Measurements from ENCODE around the gene EOMES. TPM values are rescaled to one million over a fixed set of nuclear protein-coding genes. Genes with fewer than 3 reads are reported as not detected.

The EOMES gene
- total and polyA plus RNA-seq, 12 donors = 0.10 to 1.2 (median 0.35) TPM

GRCh38 chr3:27715454-27715806 is 6.7 kb downstream of the EOMES start:
- no peak for TF ChIP-seq POLR2A (IDR thresholded peaks at IDR 0.05)
- TF ChIP-seq CTCF (IDR thresholded peaks at IDR 0.05) = no peak
- H3K9me3 ChIP-seq (replicated peaks in 1 of 3) = no peaks in the 10 kb centered on the region
- peaks cover 51% of the 10 kb centered on the region for H3K27me3 ChIP-seq
- DNase-seq = no peak
- no peak overlapping the region for H3K27ac ChIP-seq
- 9 to 15% (median 12%) methylated on average over 3 to 11 of the region's 11 CpGs for WGBS, 4 donors
- H3K36me3 ChIP-seq (replicated peaks in 1 of 2) = no peaks in the 10 kb centered on the region
- peak overlapping the region in 1 of 4 donors; percentile 31 for H3K4me3 ChIP-seq
- peaks cover 12% of the 10 kb centered on the region in 2 donors for H3K4me1 ChIP-seq (replicated peaks in 1 of 2)
- intact Hi-C loops (cut with DNase I) = no loop called here

- peak overlapping the region in 1 of 4 donors; percentile 31 for H3K4me3 ChIP-seq
- 5 to 20% (median 9%) methylated on average over 22 to 52 of the region's 52 CpGs for WGBS, 4 donors
- H3K27me3 ChIP-seq = peaks cover 48% of the 10 kb centered on the region
- intact Hi-C loops (cut with DNase I) = loop anchor here (5.0 kb wide), 2 partner anchors 612 to 617 kb away; no protein-coding TSS in a partner anchor
- no peaks in the 10 kb centered on the region for H3K9me3 ChIP-seq (replicated peaks in 1 of 3)
- DNase-seq = peak in 3 of 7 donors; percentile 18 to 33 (median 22)
- H3K4me1 ChIP-seq (replicated peaks in 1 of 2) = peaks cover 12% of the 10 kb centered on the region in 2 donors
- TF ChIP-seq CTCF (IDR thresholded peaks at IDR 0.05) (no peak), POLR2A (IDR thresholded peaks at IDR 0.05) (no peak)
- H3K36me3 ChIP-seq (replicated peaks in 1 of 2) = no peaks in the 10 kb centered on the region
- no peak overlapping the region for H3K27ac ChIP-seq
Observed at GRCh38 chr3:27714692-27715453, 7.2 kb downstream of the EOMES start.

- intact Hi-C loops (cut with DNase I) = loop anchor here (5.0 kb wide), 2 partner anchors 613 to 618 kb away; no protein-coding TSS in a partner anchor
- H3K36me3 ChIP-seq (replicated peaks in 1 of 2) = no peaks in the 10 kb centered on the region
- TF ChIP-seq POLR2A (IDR thresholded peaks at IDR 0.05) (no peak), CTCF (IDR thresholded peaks at IDR 0.05) (no peak)
- H3K9me3 ChIP-seq (replicated peaks in 1 of 3) = no peaks in the 10 kb centered on the region
- peak overlapping the region in 1 of 4 donors; percentile 59 for H3K4me3 ChIP-seq
- DNase-seq = no peak
- peaks cover 40% of the 10 kb centered on the region for H3K27me3 ChIP-seq
- H3K4me1 ChIP-seq (replicated peaks in 1 of 2) = peaks cover 12% of the 10 kb centered on the region in 2 donors
- H3K27ac ChIP-seq = no peak overlapping the region
- WGBS, 4 donors = 23 to 37% (median 31%) methylated on average over 11 of the region's 11 CpGs
Observed at GRCh38 chr3:27714146-27714526, 8.0 kb downstream of the EOMES start.

- intact Hi-C loops (cut with DNase I) = loop anchor here (5.0 kb wide), 2 partner anchors 614 to 619 kb away; no protein-coding TSS in a partner anchor
- no peaks in the 10 kb centered on the region for H3K9me3 ChIP-seq (replicated peaks in 1 of 3)
- H3K27me3 ChIP-seq = peaks cover 39% of the 10 kb centered on the region
- WGBS, 4 donors = 5 to 11% (median 7%) methylated on average over 25 of the region's 25 CpGs
- TF ChIP-seq CTCF (IDR thresholded peaks at IDR 0.05) (no peak), POLR2A (IDR thresholded peaks at IDR 0.05) (no peak)
- peaks cover 12% of the 10 kb centered on the region in 2 donors for H3K4me1 ChIP-seq (replicated peaks in 1 of 2)
- DNase-seq = no peak
- peak overlapping the region in 3 of 4 donors; percentile 28 to 59 (median 28) for H3K4me3 ChIP-seq
- no peak overlapping the region for H3K27ac ChIP-seq
- H3K36me3 ChIP-seq (replicated peaks in 1 of 2) = no peaks in the 10 kb centered on the region
Observed at GRCh38 chr3:27713435-27714145, 8.5 kb downstream of the EOMES start.
